Calu3 (cell line): ENCODE measurements around the gene RASEF. TPM values are rescaled to one million over a fixed set of nuclear protein-coding genes. Genes with fewer than 3 reads are reported as not detected.

Source experiments
- BruUV-seq: library from RNA; stranded (reverse); fragments of 400-500 nt; replicated peaks from 2 replicates; lab custom pipeline; 2021; lab: Mats Ljungman, UMichigan
- CTCF ChIA-PET: fragments of 300-600 bp; sonication (Branson Sonifier 250); formaldehyde crosslinking; loops from one replicate; lab custom pipeline; 2022; ENCODE audit warnings: antibody characterized with exemption; lab: Charles Lee
- DNase-seq: peaks from one replicate; pipeline ENCODE4 v3.0.0; 2022
- H3K27ac Mint-ChIP-seq: one replicate; pipeline ENCODE4 v1.8.0; 2022; ENCODE audit warnings: mixed read lengths; ENCODE audit not compliant: unreplicated experiment
- H3K27me3 Mint-ChIP-seq: one replicate; pipeline ENCODE4 v1.8.0; 2022; ENCODE audit warnings: mixed read lengths; ENCODE audit not compliant: unreplicated experiment
- H3K36me3 Mint-ChIP-seq: one replicate; pipeline ENCODE4 v1.8.0; 2022; ENCODE audit warnings: mild to moderate bottlenecking, moderate library complexity, mixed read lengths; ENCODE audit not compliant: insufficient read depth, unreplicated experiment
- H3K4me1 Mint-ChIP-seq: one replicate; pipeline ENCODE4 v1.8.0; 2022; ENCODE audit warnings: mild to moderate bottlenecking, low read depth, mixed read lengths; ENCODE audit not compliant: unreplicated experiment
- H3K4me3 Mint-ChIP-seq: one replicate; pipeline ENCODE4 v1.8.0; 2022; ENCODE audit warnings: mild to moderate bottlenecking, low read depth, moderate library complexity, mixed read lengths; ENCODE audit not compliant: unreplicated experiment
- H3K9me3 Mint-ChIP-seq: one replicate; pipeline ENCODE4 v1.8.0; 2022; ENCODE audit warnings: low read depth, mixed read lengths; ENCODE audit not compliant: unreplicated experiment
- CTCF ChIP-seq: fragments of 200-600 bp; IDR thresholded peaks from one replicate; pipeline ENCODE4 v1.8.0; 2022; ENCODE audit warnings: antibody characterized with exemption; ENCODE audit not compliant: unreplicated experiment
- intact Hi-C: fragments of 100-400 bp; cut with micrococcal nuclease; formaldehyde crosslinking; loops from one replicate; pipeline ENCODE4 v1.10.0; 2022; ENCODE audit not compliant: unreplicated experiment
- total RNA-seq: library from RNA; stranded (reverse); gene quantifications from 2 replicates; pipeline ENCODE4 v1.2.3, GENCODE V29; 2022

Gene RASEF
- total RNA-seq, 1 experiment from 2014 or later, result 38.8 TPM

GRCh38 chr9:83005963-83006362 is 57.0 kb downstream of the RASEF start:
- no peaks in the 10 kb centered on the region for H3K9me3 Mint-ChIP-seq
- BruUV-seq, result no TSS peak
- no peak for DNase-seq
- H3K27me3 Mint-ChIP-seq, result no peaks in the 10 kb centered on the region
- H3K4me3 Mint-ChIP-seq, result no peak overlapping the region
- CTCF ChIA-PET, result no interaction called here
- peaks cover 16% of the 10 kb centered on the region for H3K4me1 Mint-ChIP-seq
- no peak for TF ChIP-seq CTCF
- peaks cover 30% of the 10 kb centered on the region for H3K36me3 Mint-ChIP-seq
- intact Hi-C loops, result no loop called here
- no peak overlapping the region for H3K27ac Mint-ChIP-seq

- BruUV-seq, result no TSS peak
Observed at GRCh38 chr9:83005361-83005760, 57.6 kb downstream of the RASEF start.

GRCh38 chr9:83002329-83002728 is 60.6 kb downstream of the RASEF start:
- BruUV-seq, result no TSS peak
- intact Hi-C loops, result no loop called here
- no peak for TF ChIP-seq CTCF
- H3K27ac Mint-ChIP-seq, result no peak overlapping the region
- H3K4me1 Mint-ChIP-seq, result peaks cover 9% of the 10 kb centered on the region
- H3K9me3 Mint-ChIP-seq, result no peaks in the 10 kb centered on the region
- peaks cover 19% of the 10 kb centered on the region for H3K36me3 Mint-ChIP-seq
- no peaks in the 10 kb centered on the region for H3K27me3 Mint-ChIP-seq
- CTCF ChIA-PET, result interaction anchor here (1.0 kb wide), 1 partner anchor 10 kb away, joined by 3 read pairs; no protein-coding TSS in a partner anchor
- no peak for DNase-seq
- H3K4me3 Mint-ChIP-seq, result no peak overlapping the region

More at GRCh38 chr9:83005361-83005760, 57.6 kb downstream of the RASEF start:
- no peak for DNase-seq
- TF ChIP-seq CTCF, result no peak
- peaks cover 16% of the 10 kb centered on the region for H3K4me1 Mint-ChIP-seq
- intact Hi-C loops, result no loop called here
- H3K27me3 Mint-ChIP-seq, result no peaks in the 10 kb centered on the region
- H3K4me3 Mint-ChIP-seq, result no peak overlapping the region
- no peak overlapping the region for H3K27ac Mint-ChIP-seq
- H3K9me3 Mint-ChIP-seq, result no peaks in the 10 kb centered on the region
- CTCF ChIA-PET, result no interaction called here
- H3K36me3 Mint-ChIP-seq, result peaks cover 24% of the 10 kb centered on the region

- H3K27me3 Mint-ChIP-seq, result no peaks in the 10 kb centered on the region
- intact Hi-C loops, result no loop called here
- H3K27ac Mint-ChIP-seq, result no peak overlapping the region
- no TSS peak for BruUV-seq
- CTCF ChIA-PET, result interaction anchor here (1.0 kb wide), 1 partner anchor 62 kb away, joined by 3 read pairs; no protein-coding TSS in a partner anchor
- no peak overlapping the region for H3K4me3 Mint-ChIP-seq
- no peaks in the 10 kb centered on the region for H3K9me3 Mint-ChIP-seq
- TF ChIP-seq CTCF, result no peak
- DNase-seq, result no peak
- peaks cover 27% of the 10 kb centered on the region for H3K36me3 Mint-ChIP-seq
- peaks cover 8% of the 10 kb centered on the region for H3K4me1 Mint-ChIP-seq
Observed at GRCh38 chr9:83000765-83001164, 62.2 kb downstream of the RASEF start.
